Mesenchymal stem cell (in vitro differentiated cells and primary cell): Measurements from ENCODE around the gene OR2T8.

Experiments
- DNase-seq: peaks from one replicate; pipeline ENCODE4 v3.0.0-alpha.2; 2013
- H2AFZ ChIP-seq: one replicate; pipeline ENCODE4 v1.6.1; 2013; ENCODE audit warnings: low read depth, mild to moderate bottlenecking, control low read depth, inconsistent platforms, low read length, moderate library complexity
- H2AK5ac ChIP-seq: 2 replicates; pipeline ENCODE4 v1.6.1; 2013; ENCODE audit warnings: low read length, moderate library complexity, mild to moderate bottlenecking, inconsistent platforms; ENCODE audit not compliant: severe bottlenecking
- H2BK120ac ChIP-seq: one replicate; pipeline ENCODE4 v1.6.1; 2013; ENCODE audit warnings: low read depth, mild to moderate bottlenecking, inconsistent platforms, low read length, moderate library complexity
- H2BK12ac ChIP-seq, 2 experiments: one replicate each; pipeline ENCODE4 v1.6.1; 2013; ENCODE audit warnings: inconsistent platforms in 2 of 2, low read length in 2 of 2, mild to moderate bottlenecking in 2 of 2, moderate library complexity in 2 of 2, control low read depth in 1 of 2
- H2BK15ac ChIP-seq: one replicate; pipeline ENCODE4 v1.6.1; 2013; ENCODE audit warnings: mild to moderate bottlenecking, low read depth, inconsistent platforms; ENCODE audit not compliant: poor library complexity, severe bottlenecking
- H2BK5ac ChIP-seq: 2 replicates; pipeline ENCODE4 v1.6.1; 2013; ENCODE audit warnings: low read depth, mild to moderate bottlenecking, low read length, control low read depth, inconsistent platforms; ENCODE audit not compliant: poor library complexity, severe bottlenecking
- H3K14ac ChIP-seq, 2 experiments: one replicate each; pipeline ENCODE4 v1.6.1; 2013; ENCODE audit warnings: inconsistent platforms in 2 of 2, low read length in 2 of 2, control low read depth in 1 of 2, mild to moderate bottlenecking in 1 of 2, moderate library complexity in 1 of 2
- H3K18ac ChIP-seq, 2 experiments: one replicate each; pipeline ENCODE4 v1.6.1; 2013; ENCODE audit warnings: inconsistent platforms in 2 of 2, low read length in 2 of 2, control low read depth in 1 of 2, low read depth in 1 of 2, mild to moderate bottlenecking in 1 of 2
- H3K23ac ChIP-seq, 2 experiments: one replicate each; pipeline ENCODE4 v1.6.1; 2013; ENCODE audit warnings: inconsistent platforms in 2 of 2, low read length in 2 of 2, mild to moderate bottlenecking in 2 of 2, moderate library complexity in 2 of 2, control low read depth in 1 of 2
- H3K27ac ChIP-seq: 2 replicates; pipeline ENCODE4 v1.5.1; 2013; ENCODE audit warnings: mild to moderate bottlenecking, moderate library complexity, low read length, control low read depth, inconsistent platforms; ENCODE audit not compliant: poor library complexity, severe bottlenecking
- H3K27me3 ChIP-seq, 2 experiments: 2 replicates each; pipeline versions ENCODE4 v1.6.1 to v1.7.0; 2013; ENCODE audit warnings: low read length in 2 of 2, mild to moderate bottlenecking in 2 of 2, moderate library complexity in 2 of 2, control low read depth in 1 of 2, inconsistent platforms in 1 of 2; ENCODE audit not compliant: control insufficient read depth in 1 of 2, insufficient read depth in 1 of 2
- H3K36me3 ChIP-seq, 2 experiments: 2 replicates each; pipeline versions ENCODE4 v1.6.1 to v1.7.0; 2013; ENCODE audit warnings: low read length in 2 of 2, control low read depth in 1 of 2, inconsistent platforms in 1 of 2, low read depth in 1 of 2, mild to moderate bottlenecking in 1 of 2; ENCODE audit not compliant: insufficient read depth in 2 of 2, control insufficient read depth in 1 of 2
- H3K4ac ChIP-seq, 2 experiments: one replicate each; pipeline ENCODE4 v1.6.1; 2013; ENCODE audit warnings: inconsistent platforms in 2 of 2, low read length in 2 of 2, mild to moderate bottlenecking in 2 of 2, moderate library complexity in 2 of 2, control low read depth in 1 of 2, low read depth in 1 of 2
- H3K4me1 ChIP-seq: 2 replicates; pipeline ENCODE4 v1.6.1; 2013; ENCODE audit warnings: low read depth, low read length, control low read depth; ENCODE audit not compliant: control insufficient read depth, insufficient read depth
- H3K4me2 ChIP-seq: 2 replicates; pipeline ENCODE4 v1.6.1; 2013; ENCODE audit warnings: low read length, mild to moderate bottlenecking, inconsistent platforms; ENCODE audit not compliant: poor library complexity, severe bottlenecking
- H3K4me3 ChIP-seq, 2 experiments: 2 replicates each; pipeline versions ENCODE4 v1.5.1 to v1.7.0; 2013; ENCODE audit warnings: low read length in 2 of 2, mild to moderate bottlenecking in 2 of 2, control low read depth in 1 of 2, low read depth in 1 of 2; ENCODE audit not compliant: insufficient read depth in 1 of 2
- H3K79me1 ChIP-seq: replicated peaks from 2 replicates; pipeline ENCODE4 v1.6.1; 2013; ENCODE audit warnings: mild to moderate bottlenecking, control low read depth, low read length, inconsistent platforms; ENCODE audit not compliant: poor library complexity, severe bottlenecking
- H3K9ac ChIP-seq: 2 replicates; pipeline ENCODE4 v1.7.0; 2013; ENCODE audit warnings: mild to moderate bottlenecking, low read length, moderate library complexity
- H3K9me3 ChIP-seq: 2 replicates; pipeline ENCODE4 v1.7.0; 2013; ENCODE audit warnings: mild to moderate bottlenecking, low read length; ENCODE audit not compliant: control insufficient read depth
- H4K8ac ChIP-seq: one replicate; pipeline ENCODE4 v1.6.1; 2013; ENCODE audit warnings: inconsistent platforms, mild to moderate bottlenecking, low read length, moderate library complexity
- H4K91ac ChIP-seq: one replicate; pipeline ENCODE4 v1.6.1; 2013; ENCODE audit warnings: mild to moderate bottlenecking, low read length, inconsistent platforms
- WGBS: methylation state at CpG from one replicate; pipeline ENCODE4 v1.1.7; 2013; ENCODE audit warnings: mixed read lengths; 5-methylcytosine and 5-hydroxymethylcytosine counted together

Gene OR2T8

GRCh38 chr1:247906504-247907047 is 13.5 kb upstream of the OR2T8 start:
- Histone ChIP-seq H3K4ac (no peak overlapping the region), H3K27me3 (no peaks in the 10 kb centered on the region), H2BK12ac (no peak overlapping the region), H2BK5ac (no peak overlapping the region), H3K9ac (peak overlapping the region; percentile 77), H2AFZ (no peak overlapping the region), H3K9me3 (no peaks in the 10 kb centered on the region), H2AK5ac (no peak overlapping the region), H4K8ac (no peak overlapping the region), H3K14ac (no peak overlapping the region), H3K4me2 (peak overlapping the region; percentile 43), H3K27ac (peak overlapping the region; percentile 47), H3K4me1 (no peaks in the 10 kb centered on the region), H2BK15ac (no peak overlapping the region), H4K91ac (no peak overlapping the region), H3K18ac (no peak overlapping the region), H3K23ac (no peak overlapping the region), H3K4me3 (peak overlapping the region in 1 of 2 experiments; percentile 47), H2BK120ac (no peak overlapping the region), H3K36me3 (no peaks in the 10 kb centered on the region), H3K79me1 (no peaks in the 10 kb centered on the region)
- 90% methylated on average over 4 of the region's 7 CpGs for WGBS
- peak; percentile 1 for DNase-seq

- no peak overlapping the region for H2AK5ac ChIP-seq
- H3K27ac ChIP-seq: no peak overlapping the region
- H3K4me1 ChIP-seq: no peaks in the 10 kb centered on the region
- 60% methylated on average over 4 of the region's 5 CpGs for WGBS
- H4K91ac ChIP-seq: no peak overlapping the region
- no peak overlapping the region for H3K9ac ChIP-seq
- no peak overlapping the region for H3K14ac ChIP-seq
- no peaks in the 10 kb centered on the region for H3K36me3 ChIP-seq
- H3K4me3 ChIP-seq: no peak overlapping the region
- H2BK120ac ChIP-seq: no peak overlapping the region
- no peaks in the 10 kb centered on the region for H3K27me3 ChIP-seq
- H3K9me3 ChIP-seq: peaks cover 5% of the 10 kb centered on the region
- H3K23ac ChIP-seq: no peak overlapping the region
- H2AFZ ChIP-seq: no peak overlapping the region
- DNase-seq: no peak
- H2BK12ac ChIP-seq: no peak overlapping the region
- H4K8ac ChIP-seq: no peak overlapping the region
- no peak overlapping the region for H2BK15ac ChIP-seq
- H3K4me2 ChIP-seq: no peak overlapping the region
- no peaks in the 10 kb centered on the region for H3K79me1 ChIP-seq
- H2BK5ac ChIP-seq: no peak overlapping the region
- no peak overlapping the region for H3K4ac ChIP-seq
- no peak overlapping the region for H3K18ac ChIP-seq
These were observed 11.3 kb upstream of the OR2T8 start for GRCh38 chr1:247908766-247909165.

GRCh38 chr1:247913786-247914185 is 6.3 kb upstream of the OR2T8 start:
- no peak overlapping the region for H2AK5ac ChIP-seq
- H3K23ac ChIP-seq: no peak overlapping the region
- H3K79me1 ChIP-seq: no peaks in the 10 kb centered on the region
- H3K18ac ChIP-seq: no peak overlapping the region
- H3K36me3 ChIP-seq: no peaks in the 10 kb centered on the region
- no peak overlapping the region for H4K8ac ChIP-seq
- no peak overlapping the region for H3K4me3 ChIP-seq
- H2BK15ac ChIP-seq: no peak overlapping the region
- no peak overlapping the region for H2BK120ac ChIP-seq
- WGBS: 51% methylated on average over 2 of the region's 2 CpGs
- no peak overlapping the region for H3K27ac ChIP-seq
- no peak overlapping the region for H3K9ac ChIP-seq
- H3K4me2 ChIP-seq: no peak overlapping the region
- DNase-seq: no peak
- H3K4me1 ChIP-seq: no peaks in the 10 kb centered on the region
- peaks cover 5% of the 10 kb centered on the region for H3K9me3 ChIP-seq
- no peak overlapping the region for H2BK12ac ChIP-seq
- H3K14ac ChIP-seq: no peak overlapping the region
- H2AFZ ChIP-seq: no peak overlapping the region
- H4K91ac ChIP-seq: no peak overlapping the region
- H3K4ac ChIP-seq: no peak overlapping the region
- no peaks in the 10 kb centered on the region for H3K27me3 ChIP-seq
- no peak overlapping the region for H2BK5ac ChIP-seq

- H3K23ac ChIP-seq: no peak overlapping the region
- H3K14ac ChIP-seq: no peak overlapping the region
- H3K4me2 ChIP-seq: no peak overlapping the region
- H4K8ac ChIP-seq: no peak overlapping the region
- no peak overlapping the region for H3K18ac ChIP-seq
- no peaks in the 10 kb centered on the region for H3K4me1 ChIP-seq
- no peak overlapping the region for H3K4ac ChIP-seq
- H3K9ac ChIP-seq: no peak overlapping the region
- 55% methylated on average over 4 of the region's 4 CpGs for WGBS
- no peak overlapping the region for H4K91ac ChIP-seq
- H3K36me3 ChIP-seq: no peaks in the 10 kb centered on the region
- H2AK5ac ChIP-seq: no peak overlapping the region
- peaks cover 5% of the 10 kb centered on the region for H3K9me3 ChIP-seq
- H2BK15ac ChIP-seq: no peak overlapping the region
- H3K27ac ChIP-seq: no peak overlapping the region
- peak overlapping the region in 1 of 2 experiments; percentile 17 for H3K4me3 ChIP-seq
- H2AFZ ChIP-seq: no peak overlapping the region
- H2BK120ac ChIP-seq: no peak overlapping the region
- no peak overlapping the region for H2BK12ac ChIP-seq
- no peak overlapping the region for H2BK5ac ChIP-seq
- no peak for DNase-seq
- no peaks in the 10 kb centered on the region for H3K27me3 ChIP-seq
- no peaks in the 10 kb centered on the region for H3K79me1 ChIP-seq
These were observed 5.0 kb upstream of the OR2T8 start for GRCh38 chr1:247914941-247915662.
